Stimulated activated CD4-positive, alpha-beta T cell treated with anti-CD3 and anti-CD28 coated beads, Interleukin-12 subunit alpha, Interleukin-12 subunit beta, amount 100 ng/mL, for 4 hours (primary cell): Measurements from ENCODE around the gene EIF4E1B.
"Not testable (repeated sequence)": the region's sequence is repeated elsewhere in the genome, so short reads cannot be mapped to it uniquely, and the experiment has no call there.

Experiments
- DNase-seq: peaks from one replicate; pipeline ENCODE4 v3.0.0-alpha.2; 2020

The EIF4E1B gene

GRCh38 chr5:176629853-176630680, at the start of gene EIF4E1B, which contains the start of gene SNCB:
EIF4E1B (plus strand) TSS chr5:176630675; CDS start chr5:176642788, 12,113 bp downstream.
SNCB (minus strand) TSS chr5:176630534; CDS start chr5:176629654, 880 bp downstream.
- peak; percentile 57 for DNase-seq

GRCh38 chr5:176581361-176581760, 49.1 kb upstream of the EIF4E1B start:
- no peak for DNase-seq

- no peak for DNase-seq
Observed at GRCh38 chr5:176583076-176583475, 47.4 kb upstream of the EIF4E1B start.

GRCh38 chr5:176587398-176587797, 43.1 kb upstream of the EIF4E1B start:
- no peak for DNase-seq

GRCh38 chr5:176588297-176588696, 42.2 kb upstream of the EIF4E1B start:
- DNase-seq: no peak

GRCh38 chr5:176589039-176589769, 41.3 kb upstream of the EIF4E1B start:
- DNase-seq: no peak

GRCh38 chr5:176590035-176590717, 40.3 kb upstream of the EIF4E1B start:
- DNase-seq: no peak

GRCh38 chr5:176591667-176592066, 38.8 kb upstream of the EIF4E1B start:
- not testable (repeated sequence) for DNase-seq

GRCh38 chr5:176592573-176592972, 37.9 kb upstream of the EIF4E1B start:
- DNase-seq: no peak

GRCh38 chr5:176593273-176593869, 37.1 kb upstream of the EIF4E1B start:
- DNase-seq: no peak

- DNase-seq: no peak
Observed at GRCh38 chr5:176594554-176594953, 35.9 kb upstream of the EIF4E1B start.

- DNase-seq: no peak
Observed at GRCh38 chr5:176595386-176595943, 35.0 kb upstream of the EIF4E1B start.

- no peak for DNase-seq
Observed at GRCh38 chr5:176596069-176596644, 34.3 kb upstream of the EIF4E1B start.

- DNase-seq: peak; percentile 62
Observed at GRCh38 chr5:176596689-176597416, 33.6 kb upstream of the EIF4E1B start.

- DNase-seq: no peak
Observed at GRCh38 chr5:176597417-176598389, 32.8 kb upstream of the EIF4E1B start.

GRCh38 chr5:176599749-176600430, 30.6 kb upstream of the EIF4E1B start:
- DNase-seq: not testable (repeated sequence)

GRCh38 chr5:176601901-176602482, 28.5 kb upstream of the EIF4E1B start:
- DNase-seq: no peak

GRCh38 chr5:176603091-176603490, 27.4 kb upstream of the EIF4E1B start:
- no peak for DNase-seq

GRCh38 chr5:176606032-176606431, 24.4 kb upstream of the EIF4E1B start:
- no peak for DNase-seq
